GM18508 (cell line): ENCODE data around the gene PARD3.

Experiments used
- ATAC-seq: cut with Tn5 transposase; IDR thresholded peaks from one replicate; pipeline ENCODE4 v1.9.1; 2021; ENCODE audit warnings: moderate number of reproducible peaks; ENCODE audit not compliant: insufficient read depth, unreplicated experiment

PARD3 gene

DNA sequence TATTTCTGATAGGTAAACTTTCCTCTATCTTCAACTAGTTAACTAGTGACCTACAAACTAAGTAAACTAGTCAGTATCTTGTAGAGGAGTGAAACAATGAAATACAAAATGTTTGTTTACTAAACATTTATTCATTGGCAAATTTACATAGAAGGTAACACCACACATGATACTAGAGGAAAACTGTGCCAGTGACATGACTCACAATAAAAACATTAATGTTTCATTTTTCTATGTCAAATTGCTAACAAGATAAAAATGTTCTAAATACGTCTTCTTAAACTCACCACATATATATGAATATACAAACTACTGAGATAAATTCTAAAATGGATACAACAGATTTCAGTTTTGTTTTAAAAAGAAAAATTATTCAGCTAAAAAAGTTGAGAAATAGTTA lies 471.3 kb downstream of the PARD3 start:
- no peak for ATAC-seq

DNA sequence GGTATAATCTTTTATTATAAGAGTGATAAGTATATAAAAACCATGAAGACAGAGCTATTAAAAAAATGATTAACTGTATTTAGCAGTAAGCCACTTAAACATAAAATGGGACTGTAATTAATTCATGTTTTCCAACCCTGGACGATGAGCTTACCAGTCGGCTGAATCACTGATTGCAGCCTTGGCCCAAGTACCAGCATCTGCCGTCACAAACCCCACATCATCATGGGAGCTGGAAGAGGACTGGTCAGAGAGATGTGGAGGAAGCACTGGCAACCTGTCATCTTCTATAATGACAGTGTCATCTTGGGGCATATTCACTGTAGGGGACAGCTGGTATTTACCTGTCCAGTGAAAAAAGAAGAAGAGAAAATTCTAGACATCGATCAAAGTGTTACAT lies 473.6 kb downstream of the PARD3 start:
- no peak for ATAC-seq

DNA sequence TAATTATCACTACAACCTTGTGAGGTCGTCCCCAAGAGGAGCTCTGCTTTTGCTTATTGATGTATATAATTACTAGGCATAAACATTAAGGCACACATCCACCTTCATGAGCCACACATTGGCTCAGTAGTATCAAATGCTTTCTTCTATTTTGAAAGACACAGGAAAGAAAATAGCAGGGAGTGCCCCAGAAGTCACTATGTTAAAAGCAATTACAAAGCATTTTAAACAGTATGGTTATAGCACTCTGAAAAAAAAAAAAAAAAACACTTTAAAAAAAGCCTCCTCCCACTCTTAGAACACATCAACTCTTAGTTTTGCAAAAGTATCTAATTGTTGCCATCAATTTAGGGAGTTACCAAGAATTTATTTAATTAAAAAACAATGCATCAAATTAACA lies 474.2 kb downstream of the PARD3 start:
- ATAC-seq: no peak

DNA sequence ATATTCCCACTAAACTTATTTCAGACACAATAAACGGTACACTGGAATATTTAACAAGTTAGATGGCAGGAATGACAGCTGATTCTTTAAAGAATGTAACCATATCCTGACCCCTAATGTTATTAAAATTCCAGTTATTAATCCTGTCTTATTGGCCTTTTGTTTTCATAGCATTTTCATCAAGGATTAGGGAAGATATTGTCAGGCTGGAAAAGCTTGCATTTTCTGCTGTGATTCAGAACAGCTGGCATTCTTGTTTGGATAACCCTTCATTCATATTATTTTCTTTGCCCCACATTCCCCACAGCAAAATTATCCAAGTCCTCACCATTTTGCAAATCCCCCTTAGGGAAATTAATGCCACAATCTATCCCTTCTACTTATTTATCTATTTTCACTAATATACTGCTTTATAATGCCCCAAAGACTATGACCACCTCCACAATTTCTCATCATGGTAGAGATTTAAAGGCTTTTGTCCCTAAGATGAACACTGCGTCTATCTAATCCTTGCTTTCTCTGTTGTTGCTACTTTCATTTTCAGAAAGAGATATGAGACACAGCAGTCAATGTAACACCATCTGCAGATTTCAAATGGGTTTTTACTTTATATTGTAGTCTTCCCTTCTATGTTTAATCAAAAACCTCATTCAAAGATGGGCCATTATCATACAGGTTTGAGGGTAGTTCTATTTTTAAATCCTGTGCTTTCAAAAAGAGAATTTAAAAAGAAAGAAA lies 475.1 kb downstream of the PARD3 start:
- no peak for ATAC-seq

DNA sequence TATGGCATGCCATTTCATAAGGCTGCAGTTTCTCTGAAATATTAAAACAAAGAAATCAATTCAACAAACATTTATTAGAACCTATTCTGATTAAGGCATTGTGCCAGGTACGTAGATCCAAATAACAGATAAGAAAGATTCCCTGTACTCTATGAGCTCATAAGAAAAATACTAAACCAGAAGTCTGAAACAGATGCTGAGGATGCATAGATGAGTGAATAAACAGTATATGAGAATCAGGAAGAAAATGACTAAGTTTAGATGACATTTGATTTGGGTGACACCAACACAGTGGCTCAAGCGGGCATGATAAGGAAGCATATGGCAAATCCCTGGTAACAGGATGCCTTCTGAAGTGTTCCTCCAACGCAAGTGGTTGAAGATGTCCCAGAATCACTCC lies 477.2 kb downstream of the PARD3 start:
- ATAC-seq: no peak

DNA sequence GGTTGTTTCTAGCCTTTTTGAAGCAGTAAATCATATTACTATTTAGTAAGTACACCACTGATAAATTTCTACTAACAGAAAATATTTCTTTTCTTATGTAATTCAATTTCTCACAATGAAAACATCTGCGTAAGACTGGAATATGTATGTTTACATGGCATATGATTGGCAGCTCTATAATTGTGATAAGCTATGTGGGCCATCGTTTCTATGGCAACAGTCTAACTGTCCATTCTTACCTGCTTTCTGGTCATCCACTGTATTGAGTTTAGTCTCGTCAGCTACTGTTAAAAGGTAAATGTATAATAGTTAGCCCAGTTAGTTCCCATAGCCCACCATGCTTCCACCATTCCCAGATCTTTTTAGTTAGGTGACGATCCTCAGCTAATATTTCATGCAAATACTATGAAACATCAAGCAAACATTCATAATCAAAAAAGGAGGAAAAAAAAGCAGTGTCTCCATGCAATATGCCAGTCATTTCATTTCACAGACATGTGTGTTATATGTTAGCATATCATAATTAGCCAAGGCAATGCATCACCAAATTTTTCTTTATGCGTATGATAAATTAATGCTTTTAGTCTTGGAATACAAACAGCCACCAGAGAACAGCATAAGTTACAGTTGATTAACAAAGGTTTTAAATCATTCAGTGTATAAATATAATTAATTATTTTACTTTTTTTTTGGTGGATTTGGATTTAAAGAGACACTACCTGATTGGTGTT lies 479.0 kb downstream of the PARD3 start:
- no peak for ATAC-seq

DNA sequence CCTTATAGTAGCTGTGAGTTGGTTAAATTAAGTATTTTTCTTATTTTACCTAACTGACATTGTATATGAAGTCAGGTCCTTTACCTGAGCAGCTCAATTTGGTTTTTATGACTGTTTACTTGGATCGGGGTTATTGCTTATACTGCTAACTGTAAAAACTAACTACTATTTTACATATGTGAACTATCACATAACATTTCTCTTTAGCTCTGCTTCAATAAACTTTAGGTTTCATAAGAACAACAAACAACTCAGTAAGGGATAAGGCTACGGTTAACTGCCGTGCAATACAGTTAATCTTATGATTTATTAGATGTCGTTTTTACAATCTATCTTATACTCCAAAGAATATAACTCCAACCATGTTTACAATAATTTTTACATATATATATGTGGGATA lies 480.2 kb downstream of the PARD3 start:
- ATAC-seq: no peak

DNA sequence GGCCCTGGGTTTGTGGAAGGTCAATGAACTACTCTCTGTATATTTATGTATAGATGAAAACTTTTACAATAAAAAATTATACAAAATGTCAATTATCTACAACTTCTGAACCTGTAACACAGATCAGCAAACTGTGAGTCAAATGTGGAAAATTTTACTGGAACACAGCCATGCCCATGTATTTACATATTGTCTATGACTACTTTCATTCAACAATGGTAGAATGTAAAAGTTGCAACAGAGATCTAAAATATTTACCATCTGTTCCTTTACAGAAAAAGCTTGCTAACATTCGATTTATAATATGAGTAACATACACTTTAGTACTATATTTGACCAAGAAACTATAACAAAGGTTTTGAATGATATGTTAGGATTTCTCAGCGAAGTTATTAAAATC lies 481.6 kb downstream of the PARD3 start:
- ATAC-seq: no peak

DNA sequence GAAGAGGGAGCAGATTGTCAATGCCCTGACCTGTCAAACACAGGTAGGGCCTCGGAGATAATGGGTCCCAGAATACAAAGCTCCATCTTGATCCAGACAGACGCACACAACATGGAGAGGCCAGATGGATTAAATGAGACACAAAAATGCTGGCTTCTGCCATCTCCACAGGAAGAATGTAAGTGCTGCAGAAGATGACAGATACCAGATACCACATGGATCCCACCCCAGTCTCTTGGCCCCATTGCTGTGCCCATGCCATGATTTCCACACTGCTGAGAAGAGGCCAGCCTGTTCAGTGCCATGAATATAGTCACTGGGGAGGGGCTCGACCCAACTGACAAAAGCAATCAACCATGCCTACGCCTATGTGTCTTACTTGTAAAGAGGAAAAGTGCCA lies 487.9 kb downstream of the PARD3 start:
- ATAC-seq: no peak

DNA sequence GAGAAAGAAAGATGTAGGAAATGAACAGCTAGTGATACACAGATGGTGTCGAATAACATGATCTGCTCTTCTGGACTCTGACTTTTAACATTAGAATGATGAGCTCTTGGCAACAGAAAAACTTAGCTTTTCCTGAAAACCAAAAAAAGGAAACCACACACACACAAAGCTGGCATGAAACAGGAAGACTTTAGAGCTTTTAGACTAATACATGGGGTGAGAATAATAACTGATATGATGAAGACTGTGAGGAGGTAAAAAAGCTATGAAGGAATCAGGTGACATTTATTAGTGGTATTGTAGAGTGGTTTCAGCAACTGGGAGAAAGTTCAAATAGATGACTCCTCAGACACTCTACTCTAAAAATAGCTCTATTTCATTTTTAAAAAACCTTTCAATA lies 491.9 kb downstream of the PARD3 start:
- ATAC-seq: no peak

DNA sequence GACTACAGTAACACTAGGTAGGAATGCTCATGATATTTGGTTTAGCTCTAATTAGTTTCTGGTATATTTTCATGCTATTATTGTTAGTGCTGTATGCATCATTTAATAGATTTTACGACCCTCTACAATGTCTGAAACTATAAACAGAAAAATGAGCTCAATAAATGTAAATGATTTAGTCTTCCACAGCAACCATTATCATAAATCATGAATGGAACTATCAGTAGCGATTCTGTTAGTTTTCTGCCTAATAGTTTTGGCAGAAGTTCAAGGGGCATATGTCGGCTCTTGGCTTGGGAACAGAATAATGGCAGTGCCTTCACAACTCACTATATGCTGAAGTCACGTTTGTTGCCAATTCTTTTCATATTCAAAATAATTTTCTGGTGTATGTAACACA lies 494.8 kb downstream of the PARD3 start:
- ATAC-seq: no peak

DNA sequence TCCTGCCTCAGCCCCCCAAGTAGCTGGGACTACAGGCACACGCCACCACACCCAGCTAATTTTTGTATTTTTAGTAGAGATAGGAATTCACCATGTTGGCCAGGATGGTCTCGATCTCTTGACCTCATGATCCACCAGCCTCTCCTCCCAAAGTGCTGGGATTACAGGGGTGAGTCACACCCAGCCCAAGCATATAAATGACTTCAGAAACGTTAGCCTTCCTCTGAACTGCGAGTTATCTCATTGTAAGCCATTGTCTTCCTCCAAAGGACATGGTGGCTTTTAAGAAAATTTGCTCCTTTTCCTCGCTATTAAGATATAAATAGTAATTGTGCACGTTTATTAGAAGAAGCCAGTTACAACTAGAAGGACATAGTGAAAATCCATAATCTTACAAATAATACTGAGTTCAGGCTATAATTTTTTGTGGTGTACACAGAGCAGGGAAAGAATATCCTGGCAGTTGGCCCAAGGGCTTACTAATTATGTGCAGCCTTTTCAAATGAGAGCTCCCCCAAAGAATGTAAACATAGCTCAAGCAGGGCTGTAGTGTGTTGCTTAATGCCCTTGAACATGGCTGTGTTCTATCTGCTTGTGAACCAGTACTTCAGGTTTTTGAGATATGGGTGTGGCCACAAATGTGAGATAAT lies 495.8 kb downstream of the PARD3 start:
- no peak for ATAC-seq

DNA sequence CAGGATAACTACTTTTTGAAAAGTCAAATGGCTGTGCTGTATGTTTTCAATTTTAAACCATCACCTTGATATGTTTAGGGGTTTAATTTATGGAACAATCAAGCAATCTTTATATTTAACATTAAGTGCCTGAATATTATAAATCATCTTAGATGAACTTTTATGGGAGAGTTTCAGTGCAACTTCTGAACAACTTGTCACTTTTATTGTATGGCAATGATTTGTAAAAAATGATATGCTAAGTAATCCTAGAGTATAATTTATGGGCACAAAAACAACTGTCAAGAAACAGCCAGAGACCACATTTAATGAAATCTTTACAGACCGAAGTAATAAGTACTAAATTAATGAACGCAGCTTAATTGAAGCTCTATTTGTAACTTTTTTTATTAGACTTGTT lies 498.9 kb downstream of the PARD3 start:
- ATAC-seq: no peak

DNA sequence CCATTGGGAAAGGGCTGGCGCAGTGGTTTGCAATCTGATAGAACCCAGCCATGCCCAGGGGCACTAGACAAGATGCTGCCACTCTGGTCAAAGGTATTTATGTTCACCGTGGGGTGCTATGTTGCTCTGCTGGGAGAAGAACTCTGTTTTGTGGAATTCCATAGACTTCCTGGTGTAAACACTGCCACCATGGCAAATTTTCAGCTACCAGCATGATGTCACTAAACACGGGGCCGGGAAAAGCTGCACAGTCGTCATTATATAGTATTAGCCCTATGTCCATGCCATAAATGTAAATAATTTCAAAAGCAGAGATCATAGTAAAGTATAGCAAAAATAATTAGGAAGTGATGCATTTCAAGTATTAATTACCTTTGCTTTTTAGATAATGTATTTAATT lies 500.6 kb downstream of the PARD3 start:
- no peak for ATAC-seq

DNA sequence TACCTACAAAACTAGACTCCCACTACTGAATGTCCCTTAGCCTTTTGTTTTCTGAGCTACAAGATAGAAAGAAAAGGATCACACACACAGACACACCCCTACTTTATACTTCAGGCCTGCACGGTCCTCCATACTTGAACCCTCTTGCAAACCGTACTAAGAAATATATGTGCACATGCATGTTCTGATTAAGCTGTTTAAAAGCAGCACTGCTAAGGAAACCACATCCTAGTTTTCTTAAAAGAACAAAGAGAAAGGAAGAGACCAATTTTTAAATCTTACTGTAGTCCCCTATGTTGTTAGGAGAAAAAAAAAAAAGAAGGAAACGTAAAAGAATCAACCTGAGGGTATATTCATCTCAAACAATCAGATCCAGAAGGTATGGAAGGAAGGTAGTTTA lies 501.2 kb downstream of the PARD3 start:
- no peak for ATAC-seq

DNA sequence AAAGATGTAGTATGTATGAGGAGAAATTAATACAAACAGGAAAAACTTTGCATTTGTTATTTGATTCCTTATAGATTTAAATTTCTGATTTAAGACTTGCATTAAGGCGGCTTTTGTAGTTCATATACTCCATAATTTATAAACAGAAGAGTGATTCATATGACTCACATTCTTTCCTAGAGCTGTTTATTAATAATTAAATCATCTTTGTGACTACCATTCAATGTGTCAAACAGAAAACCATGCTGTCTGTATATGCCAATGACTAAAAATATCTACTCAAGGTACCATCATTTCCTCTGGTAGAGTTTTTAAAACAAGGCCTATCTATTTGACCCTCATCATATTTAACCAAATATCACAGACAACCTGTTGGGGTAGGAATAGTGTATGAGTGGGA lies 501.7 kb downstream of the PARD3 start:
- no peak for ATAC-seq

DNA sequence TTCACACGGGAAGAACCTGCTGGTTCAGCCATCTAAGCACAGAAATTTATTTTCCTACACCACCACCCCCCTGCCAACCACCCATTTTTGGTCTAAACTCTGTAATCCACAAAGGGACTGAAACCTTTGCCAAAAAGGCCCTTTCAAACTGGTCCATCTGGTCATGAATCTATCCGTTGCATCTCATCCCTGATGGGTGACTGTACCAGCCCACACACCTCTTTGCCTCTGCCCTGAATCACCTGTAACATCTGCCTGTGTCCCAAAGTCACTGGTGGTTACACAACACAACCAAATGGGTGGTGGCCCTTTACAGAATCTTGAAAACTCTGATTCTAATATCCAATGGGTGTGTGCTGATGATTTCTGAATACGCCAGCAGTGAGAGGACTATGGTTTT lies 503.4 kb downstream of the PARD3 start:
- no peak for ATAC-seq

DNA sequence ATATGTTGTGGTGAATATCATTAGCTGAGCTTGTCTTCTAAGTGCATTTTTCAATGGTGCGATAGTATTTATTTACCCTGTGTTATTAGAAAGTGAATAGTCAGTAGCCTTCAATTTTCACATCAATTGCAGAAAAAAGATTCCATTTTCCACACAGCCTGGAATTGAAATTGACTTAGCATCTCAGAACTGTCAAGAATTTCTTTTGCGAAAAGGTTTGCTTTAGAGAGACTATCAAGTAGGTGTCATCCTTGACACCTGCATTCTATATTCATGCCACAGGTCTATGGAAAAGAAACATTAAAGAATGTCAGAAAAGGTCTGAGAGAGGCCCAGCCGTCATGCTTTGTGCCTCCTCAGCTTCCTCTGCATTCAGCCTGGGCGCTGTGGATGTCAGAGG lies 504.9 kb downstream of the PARD3 start:
- ATAC-seq: no peak

DNA sequence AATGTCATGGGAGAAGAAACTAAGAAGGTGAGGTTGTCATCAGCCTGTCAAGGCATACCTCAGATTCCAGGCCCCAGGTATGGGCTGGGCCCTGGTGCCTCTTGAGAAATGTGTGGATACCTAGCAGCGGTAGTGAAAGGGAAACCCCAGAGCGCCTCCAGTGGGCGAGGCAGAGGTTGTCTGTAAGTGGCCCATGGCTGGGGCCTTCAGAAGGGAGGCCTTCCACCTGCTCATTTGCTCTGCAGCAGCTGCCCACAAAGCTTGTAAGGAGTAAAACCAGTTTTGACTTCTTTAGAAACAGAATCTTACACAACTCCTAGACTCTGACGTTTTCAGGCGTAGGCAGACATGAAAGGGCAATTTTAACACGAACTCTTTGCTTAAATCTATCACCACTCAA lies 509.9 kb downstream of the PARD3 start:
- ATAC-seq: no peak

DNA sequence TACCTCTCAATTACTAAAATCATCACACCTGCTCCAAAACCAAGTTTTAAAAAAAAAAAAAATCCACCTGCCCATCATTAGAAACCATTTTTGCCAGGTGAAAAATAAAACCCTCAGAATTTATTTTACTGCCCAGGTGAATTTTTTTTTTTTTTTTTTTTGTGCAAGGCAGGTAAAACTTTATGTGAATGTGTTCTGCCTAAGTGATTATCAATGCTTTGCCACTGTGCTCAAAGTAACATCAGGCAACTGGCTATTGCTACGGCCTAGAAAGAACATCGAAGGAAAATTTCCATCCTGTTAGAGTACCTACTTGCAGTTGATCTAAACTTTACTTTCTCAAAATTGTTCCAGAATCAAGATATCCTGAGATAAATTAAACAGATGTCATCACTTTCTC lies 512.1 kb downstream of the PARD3 start:
- no peak for ATAC-seq

DNA sequence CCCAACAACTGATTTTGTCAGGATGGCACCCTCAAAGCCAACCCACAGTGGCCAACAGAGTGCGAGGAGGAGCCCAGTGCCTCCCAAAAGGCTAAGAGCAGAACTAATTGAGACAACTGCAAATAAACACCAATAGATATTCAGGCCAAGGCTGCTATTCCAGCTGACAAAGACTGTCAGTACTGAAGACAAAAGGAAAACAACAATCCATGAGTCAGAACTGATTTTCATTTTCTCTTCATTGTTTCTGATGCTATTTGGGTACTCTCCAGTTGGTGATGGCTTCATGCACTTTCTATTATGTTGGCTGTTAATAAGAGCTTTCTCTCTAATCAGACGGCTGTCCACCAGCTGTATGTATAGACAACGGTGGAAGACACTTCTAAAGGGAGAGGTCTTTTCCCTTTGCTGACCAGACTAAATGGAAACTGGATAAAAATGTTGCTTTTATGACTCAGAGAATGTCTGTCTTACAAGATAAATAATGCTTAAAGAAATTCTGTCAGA lies 515.9 kb downstream of the PARD3 start:
- ATAC-seq: no peak
